GM18511 (cell line): ENCODE measurements around the gene RBM47.

ENCODE experiments used
- ATAC-seq: cut with Tn5 transposase; IDR thresholded peaks from one replicate; pipeline ENCODE4 v1.9.1; 2021; ENCODE audit warnings: mild to moderate bottlenecking, moderate library complexity; ENCODE audit not compliant: unreplicated experiment

The RBM47 gene

GRCh38 chr4:40502220-40502619, 127.4 kb downstream of the RBM47 start:
- no peak for ATAC-seq

DNA sequence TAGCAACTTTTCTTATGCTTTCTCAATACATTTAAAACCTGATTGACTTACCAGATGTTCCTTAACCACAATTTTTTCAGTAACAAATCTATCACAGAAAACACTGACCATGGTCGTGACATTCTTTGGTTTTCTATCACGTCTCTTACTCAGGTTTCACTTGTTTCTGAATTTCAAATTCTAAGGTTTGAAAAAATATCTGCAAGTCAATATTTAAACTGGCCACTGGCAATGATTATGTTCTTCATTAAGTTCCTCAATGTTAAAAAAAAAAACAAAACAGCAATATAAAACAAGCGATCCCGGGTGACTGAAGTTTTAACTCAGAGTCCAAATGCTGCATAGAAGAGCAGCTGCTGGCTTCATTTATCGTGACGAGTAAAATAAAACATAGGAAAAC, 128.9 kb downstream of the RBM47 start:
- ATAC-seq: no peak

- no peak for ATAC-seq
Observed at GRCh38 chr4:40493160-40493559, 136.5 kb downstream of the RBM47 start.

GRCh38 chr4:40492691-40493090, 137.0 kb downstream of the RBM47 start:
- no peak for ATAC-seq

DNA sequence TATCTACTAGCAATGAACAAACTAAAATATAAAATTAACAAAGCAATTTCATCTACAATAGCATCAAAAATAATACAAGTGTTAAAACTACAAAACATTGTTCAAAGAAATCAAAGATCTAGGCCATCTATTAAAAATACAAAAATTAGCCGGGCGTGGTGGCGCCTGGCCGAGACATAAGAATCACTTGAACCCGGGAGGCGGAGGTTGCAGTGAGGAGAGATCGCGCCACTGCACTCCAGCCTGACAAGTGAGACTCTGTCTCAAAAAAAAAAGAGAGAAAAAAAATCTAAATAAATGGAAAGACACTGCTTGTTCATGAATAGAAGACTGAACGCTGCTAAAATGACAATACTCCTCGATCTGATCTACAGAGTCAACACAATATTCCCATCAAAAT, 139.2 kb downstream of the RBM47 start:
- no peak for ATAC-seq

DNA sequence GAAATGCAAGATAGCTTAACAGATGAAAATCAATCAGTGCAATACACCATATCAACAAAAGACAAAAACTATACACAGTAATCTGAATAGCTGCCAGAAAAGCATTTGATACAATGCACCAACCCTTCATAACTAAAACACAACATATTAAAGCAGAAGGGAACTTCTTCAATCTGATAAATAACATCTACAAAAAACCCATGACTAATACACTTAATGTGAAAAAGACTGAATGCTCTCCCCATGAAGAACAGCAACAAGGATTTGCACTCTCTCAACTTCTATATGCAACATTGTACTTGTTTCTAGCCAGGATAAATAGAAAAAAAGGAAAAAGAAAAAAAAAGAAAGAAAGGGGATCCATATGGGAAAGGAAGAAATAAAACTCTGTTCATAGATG, 139.7 kb downstream of the RBM47 start:
- no peak for ATAC-seq

- no peak for ATAC-seq
Observed at GRCh38 chr4:40486534-40486933, 143.1 kb downstream of the RBM47 start.

GRCh38 chr4:40484346-40485090, 145.1 kb downstream of the RBM47 start:
- ATAC-seq: no peak

DNA sequence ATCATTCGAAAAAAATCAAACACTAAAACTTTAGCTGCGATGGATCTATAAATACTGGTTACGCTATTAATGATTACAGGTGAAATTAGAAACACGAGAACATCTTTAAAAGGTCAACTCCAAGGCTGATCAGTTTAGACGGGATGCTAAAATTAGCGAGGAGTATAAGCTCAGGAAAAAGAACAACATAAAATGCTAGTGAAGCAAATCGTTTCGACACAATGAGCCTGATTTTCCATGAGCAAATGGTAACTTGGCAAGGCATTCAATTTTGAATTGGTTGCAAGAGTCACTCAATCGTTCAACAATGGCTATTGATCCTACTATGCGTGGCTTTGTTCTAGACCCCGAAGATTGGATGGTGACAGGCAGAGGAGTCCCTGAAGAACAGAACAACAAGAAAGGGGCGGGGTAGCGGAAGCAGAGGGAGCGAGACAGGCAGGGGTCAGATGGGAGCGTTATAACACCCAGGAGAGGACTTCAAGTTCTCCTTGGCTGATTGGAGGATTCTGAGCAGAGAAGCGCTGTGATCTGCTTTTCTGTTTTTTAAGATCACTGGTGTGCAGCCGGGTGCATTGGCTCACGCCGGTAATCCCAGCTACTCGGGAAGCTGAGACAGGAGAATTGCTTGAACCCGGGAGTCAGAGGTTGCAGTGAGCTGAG, 146.5 kb downstream of the RBM47 start:
- no peak for ATAC-seq

- ATAC-seq: no peak
Observed at GRCh38 chr4:40481977-40482376, 147.7 kb downstream of the RBM47 start.

DNA sequence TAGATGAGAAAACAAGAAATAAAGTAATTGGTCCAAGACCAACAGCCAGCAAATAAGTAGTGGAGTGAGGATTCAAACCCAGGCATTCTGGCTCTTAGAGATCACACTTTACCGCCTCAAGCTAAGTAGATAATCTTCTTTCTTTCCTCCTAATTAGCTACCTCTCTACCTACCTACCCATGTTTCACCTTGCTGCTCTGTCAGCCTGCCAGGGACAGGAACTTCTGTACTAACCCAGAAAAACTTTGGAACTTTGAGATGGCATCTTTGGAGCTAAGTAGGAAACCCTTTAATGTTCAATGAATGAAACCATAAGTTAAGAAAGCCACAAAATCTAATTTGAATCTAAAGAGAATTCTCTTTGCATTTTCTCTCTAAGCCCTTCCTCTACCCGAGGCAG, 149.4 kb downstream of the RBM47 start:
- no peak for ATAC-seq

DNA sequence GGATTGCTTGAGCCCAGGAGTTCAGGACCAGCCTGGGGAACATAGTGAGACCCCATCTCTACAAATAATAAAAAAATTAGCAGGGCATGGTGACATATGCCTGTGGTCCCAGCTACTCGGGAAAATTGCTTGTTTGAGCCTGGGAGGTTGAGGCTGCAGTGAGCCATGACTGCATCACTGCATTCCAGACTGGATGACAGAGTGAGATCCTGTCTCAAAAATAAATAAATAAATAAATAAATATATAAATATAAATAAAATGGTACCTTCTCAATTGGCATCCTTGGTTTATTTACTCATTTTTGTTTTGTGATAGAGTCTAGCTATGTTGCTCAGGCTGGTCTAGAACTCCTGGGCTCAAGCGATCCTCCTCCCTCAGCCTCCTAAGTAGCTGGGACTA, 150.3 kb downstream of the RBM47 start:
- ATAC-seq: no peak

GRCh38 chr4:40475609-40476008, 154.1 kb downstream of the RBM47 start:
- no peak for ATAC-seq

- ATAC-seq: peak; percentile 94
Observed at GRCh38 chr4:40473578-40474388, 155.9 kb downstream of the RBM47 start.

DNA sequence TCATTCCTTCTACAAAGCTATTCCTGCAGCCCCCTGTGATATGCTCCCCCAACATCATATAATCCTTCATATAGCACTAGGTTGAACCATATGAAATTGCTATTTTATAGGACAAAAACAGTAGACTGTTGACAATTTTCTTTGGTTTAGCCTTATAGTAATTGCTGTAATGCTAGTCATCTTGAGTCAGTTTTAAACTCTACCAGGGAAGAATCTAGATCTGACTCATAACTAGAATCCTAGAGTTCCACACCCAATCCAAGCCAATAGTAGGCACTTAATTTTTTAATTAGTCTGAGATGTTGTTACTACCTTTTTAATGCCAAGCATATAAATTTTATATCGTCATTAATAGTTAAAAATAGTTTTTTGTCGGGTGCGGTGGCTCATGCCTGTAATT, 157.7 kb downstream of the RBM47 start:
- ATAC-seq: no peak

DNA sequence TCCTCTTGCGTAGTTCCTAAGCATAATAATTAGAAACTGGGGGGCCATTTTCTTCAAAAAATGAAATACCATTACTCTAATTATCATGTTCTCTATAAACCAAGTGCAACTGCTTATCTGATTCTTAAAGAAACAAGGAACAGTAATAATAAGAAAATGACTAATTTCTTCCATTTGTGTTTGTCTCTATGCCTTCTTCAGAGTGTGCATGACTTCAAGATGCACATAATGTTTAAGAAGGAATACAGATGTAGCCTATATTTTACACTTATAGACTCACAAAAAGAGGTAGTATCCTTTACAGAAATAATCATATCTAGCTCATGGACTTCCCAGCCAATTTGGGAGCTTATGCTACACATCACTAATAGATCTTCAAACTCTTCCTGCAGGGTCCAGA, 162.9 kb downstream of the RBM47 start:
- no peak for ATAC-seq

DNA sequence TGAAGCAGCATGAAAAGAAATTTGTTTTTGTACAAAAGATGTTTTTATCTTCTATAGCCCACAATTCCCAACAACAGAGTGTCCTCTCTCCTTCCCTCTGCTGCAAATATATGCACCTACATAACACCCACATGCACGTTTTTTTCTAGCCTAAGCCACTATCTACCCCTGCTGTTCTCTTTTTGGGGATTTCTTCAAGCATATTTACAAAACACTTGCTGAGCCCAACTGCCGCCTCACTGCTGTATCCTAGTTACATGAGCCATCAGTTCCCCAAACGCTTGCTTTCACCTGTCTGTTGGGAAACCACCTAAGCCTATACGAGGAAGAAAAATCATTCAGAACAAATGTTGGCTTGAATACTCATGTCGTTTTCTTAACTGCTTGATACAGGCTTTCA, 167.3 kb downstream of the RBM47 start:
- ATAC-seq: peak; percentile 82

- ATAC-seq: no peak
Observed at GRCh38 chr4:40461879-40462278, 167.8 kb downstream of the RBM47 start.

GRCh38 chr4:40461062-40461461, 168.6 kb downstream of the RBM47 start:
- no peak for ATAC-seq

DNA sequence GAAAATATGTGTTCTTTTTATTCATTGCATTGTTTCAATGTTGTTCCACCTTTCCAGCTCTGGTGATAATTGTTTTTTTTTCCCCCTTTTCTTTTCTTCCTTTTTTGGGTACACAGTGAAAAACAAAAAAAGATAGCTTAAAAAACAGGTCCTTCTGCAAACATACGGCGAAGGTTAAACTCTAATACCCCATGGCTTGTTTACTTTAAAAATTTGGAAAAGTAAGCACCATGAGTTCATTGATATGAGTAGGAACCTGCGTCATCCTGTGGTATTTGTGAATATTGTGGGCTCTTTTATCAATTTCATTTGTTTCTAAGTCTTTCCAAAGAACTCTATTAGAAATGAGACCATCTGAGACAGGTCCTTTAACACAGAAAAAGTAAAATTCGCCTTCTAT, 171.0 kb downstream of the RBM47 start:
- ATAC-seq: no peak

DNA sequence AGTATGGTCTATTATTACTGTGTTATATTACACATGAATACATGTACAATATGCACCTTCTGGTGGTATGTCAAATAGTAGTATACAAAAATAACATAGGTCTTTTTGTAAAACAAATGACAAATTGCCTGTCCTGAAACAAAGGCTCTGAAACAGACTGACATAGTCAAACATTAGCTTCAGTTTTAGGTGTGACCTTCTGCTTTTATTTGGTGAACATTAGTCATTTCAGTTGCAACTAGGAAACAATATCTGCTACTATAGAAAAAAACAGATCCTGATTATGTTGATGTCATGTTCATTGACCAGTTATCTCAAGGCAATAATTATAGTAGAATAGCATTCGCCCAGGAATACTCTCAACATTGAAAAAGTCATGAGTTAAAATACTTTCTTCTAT, 171.6 kb downstream of the RBM47 start:
- peak; percentile 66 for ATAC-seq

DNA sequence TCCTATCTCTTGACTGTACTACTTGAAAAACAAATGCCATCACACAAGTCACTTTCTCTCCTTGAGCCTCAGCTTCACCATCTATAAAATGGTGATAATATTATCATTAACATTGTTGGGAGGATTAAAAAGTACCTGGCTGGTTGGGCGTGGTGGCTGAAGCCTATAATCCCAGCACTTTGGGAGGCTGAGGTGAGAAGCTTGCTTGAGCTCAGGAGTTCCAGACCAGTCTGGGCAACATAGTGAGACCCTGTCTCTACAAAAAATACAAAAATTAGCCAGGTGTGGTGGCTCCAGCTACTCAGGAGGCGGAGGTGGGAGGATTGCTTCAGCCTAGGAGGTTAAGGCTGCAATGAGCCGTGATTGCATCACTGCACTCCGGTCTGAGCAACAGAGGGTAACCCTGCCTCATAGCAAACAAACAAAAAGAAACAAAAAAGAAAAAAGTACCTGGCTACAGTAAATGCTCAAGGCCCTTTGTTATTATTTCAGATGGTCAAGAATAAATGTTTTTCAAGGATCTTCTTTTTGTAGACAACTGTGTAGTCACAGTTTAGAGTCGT, 174.2 kb downstream of the RBM47 start:
- no peak for ATAC-seq
